HG03139 (cell line): ENCODE measurements around the gene WDPCP.
"Not testable (repeated sequence)": the region's sequence is repeated elsewhere in the genome, so short reads cannot be mapped to it uniquely, and the experiment has no call there.

ENCODE experiments used
- ATAC-seq: cut with Tn5 transposase; IDR thresholded peaks from one replicate; pipeline ENCODE4 v1.9.1; 2021; ENCODE audit not compliant: unreplicated experiment

The WDPCP gene

DNA sequence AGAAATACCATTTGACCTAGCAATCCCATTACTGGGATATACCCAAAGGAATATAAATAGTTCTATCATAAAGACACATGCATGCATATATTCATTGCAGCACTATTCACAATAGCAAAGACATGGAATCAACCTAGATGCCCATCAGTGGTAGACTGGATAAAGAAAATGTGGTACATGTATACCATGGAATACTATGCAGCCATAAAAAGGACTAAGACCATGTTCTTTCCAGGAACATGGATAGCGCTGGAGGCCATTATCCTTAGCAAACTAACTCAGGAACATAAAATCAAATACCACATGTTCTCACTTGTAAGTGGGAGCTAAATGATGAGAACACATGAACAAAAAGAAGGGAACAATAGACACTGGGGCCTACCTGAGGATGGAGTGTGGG lies 119.0 kb downstream of the WDPCP start:
- not testable (repeated sequence) for ATAC-seq

GRCh38 chr2:63465633-63466032 lies 122.6 kb downstream of the WDPCP start:
- ATAC-seq, result no peak

- no peak for ATAC-seq
Measured at GRCh38 chr2:63463142-63463541, 125.1 kb downstream of the WDPCP start.

GRCh38 chr2:63446658-63447057 lies 141.6 kb downstream of the WDPCP start:
- ATAC-seq, result no peak

- no peak for ATAC-seq
Measured at GRCh38 chr2:63444565-63445288, 143.6 kb downstream of the WDPCP start.

- ATAC-seq, result no peak
Measured at GRCh38 chr2:63440612-63441011, 147.7 kb downstream of the WDPCP start.

- ATAC-seq, result no peak
Measured at GRCh38 chr2:63438181-63438580, 150.1 kb downstream of the WDPCP start.

DNA sequence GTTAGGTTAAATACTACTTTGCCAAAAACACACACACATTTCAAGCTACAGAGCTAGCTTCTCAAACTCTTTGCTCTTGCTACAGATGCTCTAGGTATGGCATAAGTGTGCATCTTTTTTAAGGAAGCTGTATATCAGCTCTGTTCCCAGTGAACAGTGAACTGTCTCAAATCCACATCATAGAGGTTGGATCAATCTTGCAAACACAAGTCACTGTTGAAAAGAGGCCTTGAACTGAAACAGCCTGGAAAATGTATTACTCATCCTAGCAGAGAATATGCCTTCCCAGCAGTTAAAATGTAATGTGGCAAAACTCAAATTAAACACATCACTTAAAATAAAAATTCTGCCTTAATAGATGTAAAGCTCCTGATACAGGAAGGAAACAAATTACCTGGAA lies 151.8 kb downstream of the WDPCP start:
- no peak for ATAC-seq

DNA sequence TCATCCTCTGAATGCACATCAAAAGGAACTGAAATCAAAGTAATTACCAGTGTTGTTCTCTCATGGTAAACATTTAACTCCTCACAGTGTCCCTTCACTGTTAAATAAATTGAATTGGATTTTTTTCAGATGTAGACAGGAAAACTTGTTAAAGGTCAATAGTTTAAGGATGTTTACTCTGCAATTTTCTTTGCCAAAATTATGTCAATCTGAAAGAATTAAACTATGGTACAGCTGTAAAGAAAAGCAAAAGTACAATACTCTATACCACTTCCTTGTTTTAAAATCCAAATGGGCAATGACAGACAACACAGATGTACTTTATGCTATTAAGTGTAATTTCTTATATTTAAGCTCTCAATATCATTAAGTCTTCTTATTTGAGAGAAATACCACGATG lies 153.2 kb downstream of the WDPCP start:
- no peak for ATAC-seq

- ATAC-seq, result no peak
Measured at GRCh38 chr2:63434024-63435001, 154.0 kb downstream of the WDPCP start.

- ATAC-seq, result no peak
Measured at GRCh38 chr2:63432373-63432772, 155.9 kb downstream of the WDPCP start.

DNA sequence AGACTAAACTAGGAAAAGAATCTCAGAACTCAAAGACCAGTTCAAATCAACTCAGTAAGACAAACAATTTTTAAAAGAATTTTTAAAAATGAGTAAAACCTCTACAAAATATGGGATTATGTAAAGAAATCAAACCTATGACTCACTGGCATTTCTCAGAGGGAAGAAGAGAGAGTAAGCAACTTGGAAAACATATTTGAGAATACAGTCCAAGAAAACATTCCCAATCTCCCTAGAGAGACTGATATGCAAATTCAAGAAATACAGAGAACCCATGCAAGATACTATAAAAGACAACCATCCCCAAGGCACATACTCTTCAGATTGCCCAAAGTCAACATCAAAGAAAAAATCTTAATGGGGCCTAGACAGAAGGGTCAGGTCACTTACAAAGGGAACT lies 162.7 kb downstream of the WDPCP start:
- no peak for ATAC-seq

GRCh38 chr2:63425079-63425416 lies 163.2 kb downstream of the WDPCP start:
- peak; percentile 93 for ATAC-seq

- ATAC-seq, result peak; percentile 17
Measured at GRCh38 chr2:63424329-63425078, 163.8 kb downstream of the WDPCP start.

- no peak for ATAC-seq
Measured at GRCh38 chr2:63422556-63422955, 165.7 kb downstream of the WDPCP start.

DNA sequence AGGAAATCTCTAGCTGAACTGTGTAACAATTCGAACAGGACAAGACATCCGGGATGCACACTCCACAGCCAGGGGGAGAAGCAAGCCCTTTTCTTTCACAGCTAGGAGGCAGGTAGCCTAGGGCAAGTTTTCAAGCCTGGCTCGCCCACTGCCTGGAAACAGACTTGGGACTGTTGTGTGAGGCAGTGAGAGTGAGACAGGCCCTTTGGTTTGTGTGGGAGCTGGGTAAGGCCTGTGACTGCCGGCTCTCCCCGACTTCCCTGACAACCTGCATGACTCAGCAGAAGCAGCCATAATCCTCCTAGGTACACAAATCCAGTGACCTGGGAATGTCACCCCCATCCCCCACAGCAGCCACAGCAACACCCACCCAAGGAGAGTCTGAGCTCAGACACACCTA lies 179.7 kb downstream of the WDPCP start:
- ATAC-seq, result no peak

- ATAC-seq, result no peak
Measured at GRCh38 chr2:63406641-63407040, 181.6 kb downstream of the WDPCP start.

- no peak for ATAC-seq
Measured at GRCh38 chr2:63403820-63404219, 184.5 kb downstream of the WDPCP start.

DNA sequence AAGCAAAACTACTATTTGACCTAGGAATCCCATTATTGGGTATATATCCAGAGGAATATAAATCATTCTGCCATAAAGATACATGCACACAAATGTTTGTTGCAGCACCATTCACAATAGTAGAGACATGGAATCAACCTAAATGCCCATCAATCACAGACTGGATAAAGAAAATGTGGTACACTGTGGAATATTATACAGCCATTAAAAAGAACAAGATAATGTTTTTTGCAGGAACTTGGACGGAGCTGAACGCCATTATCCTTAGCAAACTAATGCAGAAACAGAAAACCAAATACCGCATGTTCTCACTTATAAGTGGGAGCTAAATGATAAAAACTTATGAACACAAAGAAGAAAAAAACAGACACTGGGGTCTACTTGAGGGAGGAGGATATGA lies 185.4 kb downstream of the WDPCP start:
- not testable (repeated sequence) for ATAC-seq

- ATAC-seq, result no peak
Measured at GRCh38 chr2:63399156-63399555, 189.1 kb downstream of the WDPCP start.

DNA sequence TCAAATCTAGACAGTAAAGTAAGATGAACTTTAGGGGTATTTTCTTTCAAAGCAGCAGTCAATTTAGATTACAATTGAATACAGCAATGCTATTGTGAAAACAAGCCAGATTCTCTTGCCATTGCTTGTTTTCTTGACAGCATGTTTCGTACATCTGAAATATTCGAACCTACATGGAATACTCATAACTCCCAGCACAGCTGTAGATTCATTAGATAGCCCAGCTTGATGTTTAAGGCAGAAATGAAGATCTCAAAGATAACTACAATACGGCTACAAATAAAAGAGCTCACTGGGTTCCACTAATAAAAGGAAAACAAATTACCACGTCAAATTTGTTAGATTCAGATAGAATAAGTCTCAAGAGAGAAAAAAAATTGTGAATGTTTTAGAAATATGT lies 208.8 kb downstream of the WDPCP start:
- no peak for ATAC-seq
